HG02938 (cell line): ENCODE results near the gene ABCE1.

ENCODE experiments used
- ATAC-seq: cut with Tn5 transposase; IDR thresholded peaks from one replicate; pipeline ENCODE4 v1.9.1; 2021; ENCODE audit warnings: mild to moderate bottlenecking, moderate library complexity; ENCODE audit not compliant: unreplicated experiment

Gene ABCE1

DNA sequence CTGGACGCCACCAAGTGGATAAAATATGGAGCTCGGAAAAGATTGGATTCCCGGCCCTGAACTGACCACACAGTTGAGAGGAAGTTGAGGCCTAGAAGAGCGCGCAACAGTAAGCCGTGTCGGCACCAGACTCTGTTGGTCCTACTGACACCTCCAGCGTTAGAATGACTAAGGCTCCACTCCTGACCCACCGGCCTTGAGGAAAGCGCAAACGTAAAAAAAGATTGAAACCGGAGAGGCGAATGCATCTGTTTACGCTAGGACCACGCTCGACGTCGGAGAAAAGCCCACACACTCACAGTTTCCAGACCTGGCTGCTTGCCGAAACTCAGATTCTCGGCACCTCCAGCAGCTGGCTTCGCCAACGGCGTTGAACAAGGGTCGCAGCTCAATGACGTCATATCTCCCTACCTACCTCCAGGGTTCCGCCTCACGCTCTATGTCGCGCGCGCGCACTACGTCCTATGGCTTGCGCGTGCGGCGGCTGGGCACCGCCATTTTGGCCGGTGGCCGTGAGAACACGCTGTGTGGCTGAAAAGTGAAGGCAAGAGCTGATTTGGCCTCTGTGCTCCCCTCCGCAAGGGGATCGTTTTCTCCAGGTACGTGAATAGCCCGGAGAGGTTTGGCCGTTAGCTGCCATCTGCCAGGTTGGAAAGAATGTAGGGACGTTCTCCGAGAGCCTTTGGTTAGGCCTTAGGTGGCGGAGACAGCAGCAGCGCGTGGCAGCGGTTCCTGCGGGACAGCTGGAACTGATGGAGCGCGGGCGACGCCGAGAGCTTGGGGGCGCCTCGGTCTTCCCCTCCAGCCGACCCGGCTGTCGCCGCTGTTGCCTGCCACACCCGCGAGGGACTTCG is at the start of gene ABCE1, which contains the start of gene ANAPC10:
Gene ABCE1, plus strand, starts transcription at position 491 of the 854 bp plus-strand sequence. CDS start 6,102 bp downstream, outside the sequence.
Gene ANAPC10, minus strand, starts transcription at position 376 of the 854 bp plus-strand sequence. CDS start 2,097 bp downstream, outside the sequence.
- peak; percentile 74 for ATAC-seq

DNA sequence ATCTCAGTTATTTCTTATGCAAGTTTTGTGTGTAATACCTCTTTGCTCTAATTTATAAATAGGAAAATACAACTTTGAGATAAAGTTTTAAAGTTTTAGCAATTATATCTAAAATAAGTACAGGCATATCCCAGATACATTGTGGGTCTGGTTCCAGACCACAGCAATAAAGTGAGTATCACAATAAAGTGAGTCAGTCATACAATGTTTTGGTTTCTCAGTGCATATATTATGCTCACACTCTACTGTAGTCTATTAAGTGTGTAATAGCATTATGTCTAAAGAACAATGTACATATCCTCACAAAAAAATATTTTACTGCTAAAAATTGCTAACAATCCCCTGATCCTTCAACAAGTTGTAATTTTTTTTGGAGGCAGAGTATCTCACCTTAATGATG is 49.3 kb upstream of the ABCE1 start:
- ATAC-seq: no peak

- ATAC-seq: no peak
Observed at GRCh38 chr4:145049241-145049640, 48.9 kb upstream of the ABCE1 start.

GRCh38 chr4:145055533-145056257 is 42.4 kb upstream of the ABCE1 start:
- ATAC-seq: no peak

GRCh38 chr4:145056325-145057130 is 41.6 kb upstream of the ABCE1 start:
- no peak for ATAC-seq

GRCh38 chr4:145058256-145058655 is 39.9 kb upstream of the ABCE1 start:
- no peak for ATAC-seq

DNA sequence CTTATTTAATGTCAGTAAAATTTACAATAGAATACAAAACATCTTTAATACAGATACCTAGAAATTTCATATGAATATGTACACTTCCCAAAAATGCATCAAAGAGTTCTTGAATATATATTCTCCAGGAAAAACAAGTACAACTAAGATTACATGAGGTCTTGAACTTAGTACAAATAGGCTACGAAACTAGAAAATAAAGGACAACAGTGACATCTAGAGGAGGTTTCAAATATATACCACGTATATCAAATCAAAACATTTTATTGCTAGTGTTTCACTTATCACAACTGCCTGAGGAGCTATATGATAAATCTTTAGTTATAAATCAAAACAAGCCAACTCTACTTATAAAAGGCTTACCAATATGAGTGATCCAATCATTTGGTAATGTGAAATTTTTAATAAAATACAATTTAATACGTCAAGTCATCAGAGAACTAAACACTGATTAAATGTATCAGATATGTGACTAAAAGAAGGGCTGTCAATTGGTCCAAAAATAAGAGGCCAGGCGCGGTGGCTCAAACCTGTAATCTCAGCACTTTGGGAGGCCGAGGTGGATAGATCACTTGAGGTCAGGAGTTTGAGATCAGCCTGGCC is 36.7 kb upstream of the ABCE1 start:
- ATAC-seq: peak; percentile 65

DNA sequence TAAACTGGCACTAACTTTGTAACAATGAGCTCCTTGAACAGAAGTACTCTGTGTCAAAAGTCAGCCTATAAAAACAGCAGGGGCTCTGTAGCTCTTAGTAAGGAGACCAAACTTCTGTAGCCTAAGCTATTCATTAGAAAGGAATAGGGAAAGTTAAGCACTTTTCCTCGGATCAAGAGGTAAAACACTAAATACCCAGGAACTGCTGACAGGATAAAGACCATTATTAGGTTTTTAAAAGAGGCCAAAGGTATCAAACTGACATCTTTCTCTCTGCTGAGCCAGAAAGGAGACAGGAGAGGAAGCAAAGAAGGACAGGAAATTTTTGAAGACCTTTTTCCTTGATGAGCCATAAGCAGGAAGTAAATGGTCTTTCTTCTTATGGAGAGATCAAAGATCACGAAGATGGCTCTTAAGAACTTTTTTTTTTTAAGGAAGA is 32.0 kb upstream of the ABCE1 start:
- no peak for ATAC-seq

DNA sequence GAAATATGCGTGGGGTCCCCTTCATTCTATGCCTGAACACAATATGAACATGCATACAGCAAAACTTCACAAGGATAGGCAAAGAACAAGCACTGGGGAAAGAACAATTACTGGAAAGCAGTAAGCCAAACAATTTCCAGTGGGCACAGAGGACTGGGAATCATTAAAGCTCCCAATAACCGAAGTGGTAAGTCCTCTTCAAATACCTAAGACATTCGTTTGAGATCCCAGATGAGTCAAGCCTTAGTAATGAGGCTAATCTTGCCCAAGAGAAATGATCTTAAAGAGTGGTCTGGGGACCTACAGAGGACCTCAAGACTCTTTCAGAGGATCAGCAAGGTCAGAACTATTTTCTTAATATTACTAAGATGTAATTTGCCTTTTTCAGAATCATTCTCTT is 28.8 kb upstream of the ABCE1 start:
- ATAC-seq: no peak

DNA sequence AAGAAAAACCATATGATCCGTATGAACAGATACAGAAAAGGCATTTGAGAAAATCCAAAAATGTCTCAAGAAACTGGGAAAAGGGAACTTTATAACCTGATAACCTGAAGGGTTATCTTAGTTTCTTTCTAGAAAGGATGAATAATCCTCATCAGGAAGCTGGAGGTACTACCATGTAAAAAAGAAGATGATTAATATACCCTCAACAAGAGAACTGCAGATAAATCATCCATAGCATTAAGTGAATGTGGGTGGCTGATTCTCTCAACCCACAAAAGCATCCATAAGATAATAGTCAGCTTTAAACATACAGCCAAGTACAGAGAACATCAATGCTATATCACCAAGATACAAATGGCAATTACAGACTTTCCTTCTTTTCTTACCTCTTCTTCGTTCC is 26.6 kb upstream of the ABCE1 start:
- no peak for ATAC-seq

GRCh38 chr4:145075742-145076468 is 22.2 kb upstream of the ABCE1 start:
- ATAC-seq: no peak

DNA sequence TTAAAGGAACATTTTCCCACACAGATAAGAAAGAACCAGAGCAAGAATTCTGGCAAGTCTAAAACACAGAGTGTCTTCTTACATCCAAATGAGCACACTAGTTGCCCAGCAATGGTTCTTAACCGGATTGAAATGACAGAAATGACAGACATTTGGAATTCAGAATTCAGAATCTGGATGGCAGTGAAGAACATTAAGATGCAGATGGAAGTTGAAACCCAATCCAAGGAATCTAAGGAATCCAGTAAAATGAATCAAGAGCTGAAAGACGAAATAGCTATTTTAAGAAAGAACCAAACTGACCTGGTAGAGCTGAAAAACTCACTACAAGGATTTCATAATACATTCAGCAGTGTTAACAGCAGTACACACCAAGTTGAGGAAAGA is 21.6 kb upstream of the ABCE1 start:
- no peak for ATAC-seq

DNA sequence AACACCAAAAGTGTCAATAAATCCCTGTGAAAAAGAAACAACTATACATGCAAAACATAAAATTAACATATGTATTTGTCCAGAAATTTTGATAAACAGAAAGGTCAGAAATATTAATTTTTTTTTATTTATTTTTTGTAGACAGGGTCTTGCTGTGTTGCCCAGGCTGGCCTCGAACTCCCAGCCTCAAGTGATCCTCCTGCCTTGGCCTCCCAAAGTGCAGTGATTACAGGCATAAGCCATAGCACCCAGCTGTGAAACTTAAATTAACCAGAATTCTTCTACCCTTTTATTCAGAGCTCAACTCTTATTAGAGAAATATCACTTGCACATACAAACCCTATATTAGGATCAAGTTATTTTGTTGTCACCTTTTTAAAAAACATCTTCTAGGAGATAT is 16.4 kb upstream of the ABCE1 start:
- ATAC-seq: no peak

DNA sequence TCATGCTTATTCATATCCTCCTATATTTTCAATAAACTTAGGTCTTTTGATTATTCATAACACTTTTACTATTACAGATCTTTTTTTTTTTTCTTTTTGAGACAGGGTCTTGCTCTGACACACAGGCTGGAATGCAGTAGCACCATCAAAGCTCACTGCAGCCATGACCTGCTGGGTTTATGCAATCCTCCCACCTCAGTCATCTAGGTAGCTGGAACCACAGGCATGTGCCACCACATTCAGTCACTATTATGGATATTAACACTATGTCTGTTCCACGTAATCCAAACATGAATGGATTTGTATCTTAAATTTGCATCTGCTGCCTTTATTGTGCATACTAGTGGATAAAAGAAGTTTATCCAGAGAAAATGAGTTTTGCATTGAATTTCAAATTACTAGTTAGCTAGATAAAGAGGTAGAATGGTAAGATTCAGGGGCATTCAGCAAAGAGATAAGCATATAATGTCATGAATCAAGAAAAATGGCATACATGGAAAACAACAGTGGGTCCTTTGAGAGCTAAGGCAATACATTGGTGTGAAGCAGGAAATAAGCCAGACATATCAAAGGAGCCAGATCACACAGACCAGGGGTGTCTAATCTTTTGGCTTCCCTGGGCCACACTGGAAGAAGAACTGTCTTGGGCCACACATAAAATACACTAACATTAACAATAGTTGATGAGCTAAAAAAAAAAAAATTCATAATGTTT is 14.1 kb upstream of the ABCE1 start:
- ATAC-seq: no peak

DNA sequence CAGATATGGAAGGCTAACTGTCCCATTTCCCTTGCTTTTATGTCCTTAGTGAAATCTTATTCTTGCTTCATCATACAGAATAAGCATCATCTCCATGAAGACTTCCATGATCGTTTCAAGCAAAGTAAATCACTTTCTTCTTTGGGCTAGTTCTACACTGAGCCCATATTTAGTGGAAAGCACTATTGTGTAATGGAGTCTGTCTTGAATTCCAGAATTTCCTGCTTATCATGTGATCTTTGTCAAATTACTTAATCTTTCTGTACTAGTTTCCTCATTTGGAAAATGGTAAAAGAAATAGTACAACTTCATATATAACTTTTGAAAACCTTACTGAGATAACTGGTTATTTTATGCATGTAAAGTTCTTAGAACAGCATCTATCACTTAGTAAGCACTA is 7.7 kb upstream of the ABCE1 start:
- no peak for ATAC-seq

- no peak for ATAC-seq
Observed at GRCh38 chr4:145093638-145094037, 4.5 kb upstream of the ABCE1 start.

DNA sequence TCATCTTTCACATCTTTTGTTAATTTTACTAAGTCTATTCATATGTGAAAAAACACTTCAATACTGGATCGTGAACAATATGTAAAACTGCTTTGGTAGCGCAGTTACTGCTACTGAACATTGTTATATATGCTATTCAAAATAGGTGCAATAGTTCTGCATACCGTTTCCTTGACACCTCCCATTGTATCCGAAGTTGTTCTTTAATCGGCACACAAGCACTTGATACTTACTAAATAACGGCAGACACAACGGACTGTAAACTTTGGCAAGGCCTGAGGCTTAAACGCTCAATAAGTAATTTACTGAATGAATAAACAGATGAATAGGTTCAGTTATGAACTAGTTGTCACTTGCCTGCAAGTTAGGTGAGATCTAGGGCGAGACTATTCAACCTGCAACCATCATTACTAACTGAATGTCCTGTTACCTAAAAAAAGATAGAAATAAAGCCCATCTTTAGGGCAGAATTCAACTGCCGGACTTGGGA is 735 bp upstream of the ABCE1 start:
- peak; percentile 4 for ATAC-seq

- ATAC-seq: peak; percentile 24
Observed at GRCh38 chr4:145098675-145099037, 545 bp downstream of the ABCE1 start.

DNA sequence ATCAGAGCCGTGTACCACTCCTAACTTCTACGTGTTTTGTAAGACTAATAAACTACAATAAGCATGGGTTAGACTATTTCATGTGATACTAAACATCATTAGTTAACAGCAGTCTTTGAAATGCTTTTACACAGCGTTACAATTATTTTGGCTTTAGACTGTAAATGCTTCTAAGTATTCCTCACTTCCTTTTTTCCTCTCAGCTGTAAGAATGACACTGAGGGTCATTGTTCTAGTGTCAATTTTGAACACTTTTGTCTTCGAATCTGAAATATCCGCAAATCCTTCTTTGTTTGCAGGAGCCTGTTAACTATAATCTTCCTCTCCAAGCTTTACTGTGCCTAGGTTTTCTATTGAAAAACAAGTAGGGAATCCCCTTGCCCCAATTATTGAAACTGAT is 1.5 kb downstream of the ABCE1 start:
- no peak for ATAC-seq
